K562 (cell line): Measurements from ENCODE around the gene MBD3.

Experiments
- POLR2A ChIP-seq: fragments of 450-650 bp; conservative IDR thresholded peaks from 2 replicates; pipeline ENCODE4 v1.6.1; 2016
- TF ChIP-seq, protein P1 (sequence below): sonication (generic); formaldehyde crosslinking; IDR thresholded peaks from 2 replicates; pipeline ENCODE4 v1.8.0; 2023; ENCODE audit warnings: mild to moderate bottlenecking, missing genetic modification reagents

DNA sequence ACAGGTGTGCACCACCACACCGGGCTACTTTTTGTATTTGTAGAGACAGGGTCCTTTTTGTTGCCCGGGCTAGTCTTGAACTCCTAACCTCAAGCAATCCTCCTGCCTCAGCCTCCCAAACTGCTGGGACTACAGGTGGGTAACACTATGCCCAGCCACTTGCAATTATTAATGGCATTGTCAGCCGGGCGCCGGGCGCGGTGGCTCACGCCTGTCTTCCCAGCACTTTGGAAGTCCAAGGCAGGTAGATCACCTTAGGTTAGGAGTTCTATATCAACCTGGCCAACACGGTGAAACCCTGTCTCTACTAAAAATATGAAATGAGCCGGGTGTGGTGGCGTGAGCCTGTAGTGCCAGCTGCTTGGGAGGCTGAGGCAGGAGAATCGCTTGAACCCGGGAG, 21.8 kb downstream of the MBD3 start:
- TF ChIP-seq, protein P1, sequence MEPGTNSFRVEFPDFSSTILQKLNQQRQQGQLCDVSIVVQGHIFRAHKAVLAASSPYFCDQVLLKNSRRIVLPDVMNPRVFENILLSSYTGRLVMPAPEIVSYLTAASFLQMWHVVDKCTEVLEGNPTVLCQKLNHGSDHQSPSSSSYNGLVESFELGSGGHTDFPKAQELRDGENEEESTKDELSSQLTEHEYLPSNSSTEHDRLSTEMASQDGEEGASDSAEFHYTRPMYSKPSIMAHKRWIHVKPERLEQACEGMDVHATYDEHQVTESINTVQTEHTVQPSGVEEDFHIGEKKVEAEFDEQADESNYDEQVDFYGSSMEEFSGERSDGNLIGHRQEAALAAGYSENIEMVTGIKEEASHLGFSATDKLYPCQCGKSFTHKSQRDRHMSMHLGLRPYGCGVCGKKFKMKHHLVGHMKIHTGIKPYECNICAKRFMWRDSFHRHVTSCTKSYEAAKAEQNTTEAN, result no peak
- TF ChIP-seq POLR2A, result no peak
